Measurements from ENCODE around the gene RIC3.

RIC3 gene

GRCh38 chr11:8087185-8087584 is 81.6 kb downstream of the RIC3 start:
- DNase-seq (ENCODE audit: low read depth in 2 of 2), result no peak

GRCh38 chr11:8086571-8086970 is 82.3 kb downstream of the RIC3 start:
- no peak for DNase-seq (ENCODE audit: low read depth in 2 of 2)

GRCh38 chr11:8086001-8086479 is 82.8 kb downstream of the RIC3 start:
- DNase-seq (ENCODE audit: low read depth in 2 of 2), result no peak

- DNase-seq (ENCODE audit: low read depth in 2 of 2), result no peak
These were observed 83.7 kb downstream of the RIC3 start for GRCh38 chr11:8085011-8085645.

GRCh38 chr11:8084352-8084751 is 84.5 kb downstream of the RIC3 start:
- DNase-seq (ENCODE audit: low read depth in 2 of 2), result no peak

- no peak for DNase-seq (ENCODE audit: low read depth in 2 of 2)
These were observed 84.9 kb downstream of the RIC3 start for GRCh38 chr11:8083871-8084281.

GRCh38 chr11:8083088-8083395 is 85.8 kb downstream of the RIC3 start:
- no peak for DNase-seq (ENCODE audit: low read depth in 2 of 2)

GRCh38 chr11:8082391-8083087 is 86.3 kb downstream of the RIC3 start:
- DNase-seq (ENCODE audit: low read depth in 2 of 2), result no peak

- no peak for DNase-seq (ENCODE audit: low read depth in 2 of 2)
These were observed 87.1 kb downstream of the RIC3 start for GRCh38 chr11:8081591-8082250.

- DNase-seq (ENCODE audit: low read depth in 2 of 2), result no peak
These were observed 87.9 kb downstream of the RIC3 start, which contains the start of gene TUB for GRCh38 chr11:8080674-8081590. TUB (plus strand) TSS chr11:8081211; CDS start chr11:8081511, 300 bp downstream.

GRCh38 chr11:8080069-8080670 is 88.7 kb downstream of the RIC3 start:
- no peak for DNase-seq (ENCODE audit: low read depth in 2 of 2)

- no peak for DNase-seq (ENCODE audit: low read depth in 2 of 2)
These were observed 89.6 kb downstream of the RIC3 start for GRCh38 chr11:8079111-8079675.

- DNase-seq (ENCODE audit: low read depth in 2 of 2), result no peak
These were observed 93.6 kb downstream of the RIC3 start for GRCh38 chr11:8075119-8075726.

GRCh38 chr11:8071616-8072581 is 96.9 kb downstream of the RIC3 start:
- no peak for DNase-seq (ENCODE audit: low read depth in 2 of 2)

- no peak for DNase-seq (ENCODE audit: low read depth in 2 of 2)
These were observed 98.3 kb downstream of the RIC3 start for GRCh38 chr11:8070417-8071115.

GRCh38 chr11:8069771-8070170 is 99.1 kb downstream of the RIC3 start:
- DNase-seq (ENCODE audit: low read depth in 2 of 2), result no peak

- DNase-seq (ENCODE audit: low read depth in 2 of 2), result no peak
These were observed 100.1 kb downstream of the RIC3 start for GRCh38 chr11:8068605-8069221.

GRCh38 chr11:8067929-8068575 is 100.8 kb downstream of the RIC3 start:
- DNase-seq (ENCODE audit: low read depth in 2 of 2), result no peak
